Heart left ventricle (tissue), 16 donors: ENCODE measurements around the gene GATA2. TPM values are rescaled to one million over a fixed set of nuclear protein-coding genes. Genes with fewer than 3 reads are reported as not detected.

Experiments used
- ATAC-seq, 4 donors: fragments of 200-7000 bp; cut with Tn5 transposase; one replicate each; pipeline ENCODE4 v1.9.1; 2020 to 2022; ENCODE audit warnings: moderate library complexity in 4 of 4, mild to moderate bottlenecking in 3 of 4, moderate number of reproducible peaks in 1 of 4
- DNase-seq, 5 donors: peaks; one replicate each; pipeline ENCODE4 v3.0.0-alpha.2; 2020
- H3K27ac ChIP-seq, 12 donors: fragments of 200-600 bp; sonication (generic) in 4 of 12; one replicate each; pipeline versions ENCODE4 v1.5.0 to v1.8.0; 2016 to 2022; ENCODE audit warnings: mild to moderate bottlenecking in 2 of 12
- H3K27me3 ChIP-seq, 9 donors: fragments of 200-600 bp; sonication (generic) in 2 of 9; one replicate each; pipeline versions ENCODE4 v1.5.1 to v1.8.0; 2016 to 2022; ENCODE audit warnings: mild to moderate bottlenecking in 3 of 9
- H3K36me3 ChIP-seq, 9 donors: fragments of 200-600 bp; sonication (generic) in 2 of 9; one replicate each; pipeline versions ENCODE4 v1.5.0 to v1.8.0; 2018 to 2022; ENCODE audit warnings: mild to moderate bottlenecking in 2 of 9
- H3K4me1 ChIP-seq, 12 donors: fragments of 200-600 bp; sonication (generic) in 4 of 12; one replicate each; pipeline versions ENCODE4 v1.5.0 to v1.8.0; 2016 to 2022; ENCODE audit warnings: mild to moderate bottlenecking in 3 of 12
- H3K4me3 ChIP-seq, 12 donors: fragments of 200-600 bp; sonication (generic) in 4 of 12; one replicate each; pipeline versions ENCODE4 v1.5.0 to v1.8.0; 2017 to 2022; ENCODE audit warnings: mild to moderate bottlenecking in 9 of 12, moderate library complexity in 4 of 12
- H3K9me3 ChIP-seq, 12 donors: fragments of 200-600 bp; sonication (generic) in 4 of 12; one replicate each; pipeline versions ENCODE4 v1.5.0 to v1.8.0; 2016 to 2022; ENCODE audit warnings: mild to moderate bottlenecking in 1 of 12
- CTCF ChIP-seq, 12 donors: fragments of 200-600 bp; sonication (generic) in 4 of 12; IDR thresholded peaks; one replicate each; pipeline versions ENCODE4 v1.5.0 to v1.8.0; 2018 to 2022; ENCODE audit warnings: antibody characterized with exemption in 12 of 12, mild to moderate bottlenecking in 5 of 12
- POLR2A ChIP-seq, 2 donors: fragments of 450-650 bp; IDR thresholded peaks; one replicate each; pipeline ENCODE4 v1.6.1; 2017; ENCODE audit warnings: antibody characterized with exemption in 2 of 2, mild to moderate bottlenecking in 2 of 2, moderate library complexity in 2 of 2
- WGBS, 4 donors: extraction: QIAGEN DNeasy Blood & Tissue Kit in 2 of 4; methylation state at CpG; one replicate each; pipeline versions ENCODE4 v1.1.5 to v1.1.7; 2013 to 2018; 5-methylcytosine and 5-hydroxymethylcytosine counted together
- intact Hi-C, 10 donors: fragments of 100-400 bp; cut with DNase I; formaldehyde crosslinking; loops; one replicate each; pipeline versions ENCODE4 v1.11.1 to v1.14.2; 2022
- polyA plus RNA-seq, 2 donors: library from polyadenylated mRNA; stranded (reverse); fragments of 200-250 nt; gene quantifications; one replicate each; pipeline ENCODE4 v1.2.3, GENCODE V29; 2013
- total RNA-seq, 9 donors: library from RNA; depleted of rRNA in 2 of 9; stranded (reverse); fragments of >200 nt in 2 of 9; fragmentation: NEBNext Ultra II Directional in 3 of 9; extraction: Animal tissue kit (Norgen Biotek cat#: 25700) in 3 of 9; gene quantifications; one replicate each; pipeline versions ENCODE4 v1.1.0 to v1.2.4, GENCODE V29; 2016 to 2023
- donor health status: ischemic (EF 13 %, LVEDD 7.1; RV severe dilation, severe dysfunction).
- donor health status: healthy with polysubstance abuse.
- donor health status: DM: no; HTN: yes; CAD: no.
- donor health status: DM: no; HTN: no; CAD: no.
- donor health status: ischemic (EF 25% LVEDD 6.9; RV normal size, moderate dysfunction).
- donor health status: ischemic (EF 25% LVEDD 5.7; RV mildly dilated, moderate dysfunction).
- donor health status: healthy.
- donor health status: DM: yes; HTN: yes; CAD: no.
- donor health status: ischemic (EF 35%, LVEDD 5.7; RV mildly dilated, moderate dysfunction).
- donor health status: nonischemic (EF 11% LVEDD 7.7; RV severe dilation, severe dysfunction).
- donor health status: DM: yes; HTN: yes; CAD: no.
- donor health status: PGD.
- donor health status: ischemic (EF 29% LVEDD 5.4; RV normal size, mild dysfunction).
- donor health status: nonischemic (EF 23%, LVEDD 6.1; RV moderate dilation, normal function).

Gene GATA2
- total and polyA plus RNA-seq, 11 donors = 6.0 to 30.7 (median 12.8) TPM

DNA sequence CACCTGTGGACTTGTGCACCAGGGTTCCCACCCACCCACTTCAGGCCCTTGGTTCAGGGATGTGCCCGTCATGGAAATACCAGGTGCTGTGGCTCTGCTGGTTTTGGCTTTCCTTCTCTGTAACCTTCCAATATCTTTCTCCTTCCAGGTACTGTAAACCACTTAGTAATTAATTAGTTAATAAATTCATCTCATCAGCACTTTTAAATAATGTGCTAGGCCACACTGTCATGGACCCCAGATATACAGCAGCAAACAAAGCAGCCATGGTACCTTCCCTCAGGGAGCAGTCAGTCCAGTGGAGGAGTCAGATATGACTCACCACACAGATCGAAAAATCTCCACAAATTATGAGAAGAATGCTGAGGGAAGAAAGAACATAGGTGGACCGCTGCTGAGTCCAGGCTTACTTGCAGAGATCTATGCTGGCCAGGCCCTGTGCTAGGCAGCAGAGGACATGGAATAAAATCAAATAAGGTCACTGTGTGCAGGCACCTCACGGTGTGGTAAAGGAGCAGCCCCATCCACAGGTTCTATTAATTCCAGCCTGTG is 6.8 kb upstream of the GATA2 start:
- H3K27ac ChIP-seq = no peak overlapping the region
- H3K4me1 ChIP-seq = peaks cover 7 to 20% (median 10%) of the 10 kb centered on the region in 12 donors
- DNase-seq (no peak), ATAC-seq (no peak)
- intact Hi-C loops = loop anchor here (2.0 to 10.0 kb wide), 17 partner anchors 48 to 422 kb away; no protein-coding TSS in a partner anchor
- no peak for TF ChIP-seq CTCF (IDR thresholded peaks at IDR 0.05)
- no peak for TF ChIP-seq POLR2A (IDR thresholded peaks at IDR 0.05)
- H3K27me3 ChIP-seq = peaks cover 0 to 62% (median 16%) of the 10 kb centered on the region in 9 donors
- WGBS, 4 donors = 92 to 94% (median 93%) methylated on average over 4 of the region's 4 CpGs
- no peak overlapping the region for H3K4me3 ChIP-seq
- no peaks in the 10 kb centered on the region for H3K36me3 ChIP-seq
- H3K9me3 ChIP-seq = no peaks in the 10 kb centered on the region

GRCh38 chr3:128498901-128499530 is 6.0 kb upstream of the GATA2 start:
- no peak for ATAC-seq
- DNase-seq = no peak
- H3K27ac ChIP-seq = no peak overlapping the region
- H3K4me3 ChIP-seq = no peak overlapping the region
- H3K4me1 ChIP-seq = peaks cover 7 to 20% (median 10%) of the 10 kb centered on the region in 12 donors
- intact Hi-C loops = loop anchor here (1.0 to 10.0 kb wide), 16 partner anchors 72 to 422 kb away; no protein-coding TSS in a partner anchor
- H3K27me3 ChIP-seq = peaks cover 0 to 65% (median 16%) of the 10 kb centered on the region in 9 donors
- WGBS, 4 donors = 77 to 90% (median 84%) methylated on average over 15 of the region's 15 CpGs
- TF ChIP-seq CTCF (IDR thresholded peaks at IDR 0.05) (no peak), POLR2A (IDR thresholded peaks at IDR 0.05) (no peak)
- H3K36me3 ChIP-seq = no peaks in the 10 kb centered on the region
- no peaks in the 10 kb centered on the region for H3K9me3 ChIP-seq

DNA sequence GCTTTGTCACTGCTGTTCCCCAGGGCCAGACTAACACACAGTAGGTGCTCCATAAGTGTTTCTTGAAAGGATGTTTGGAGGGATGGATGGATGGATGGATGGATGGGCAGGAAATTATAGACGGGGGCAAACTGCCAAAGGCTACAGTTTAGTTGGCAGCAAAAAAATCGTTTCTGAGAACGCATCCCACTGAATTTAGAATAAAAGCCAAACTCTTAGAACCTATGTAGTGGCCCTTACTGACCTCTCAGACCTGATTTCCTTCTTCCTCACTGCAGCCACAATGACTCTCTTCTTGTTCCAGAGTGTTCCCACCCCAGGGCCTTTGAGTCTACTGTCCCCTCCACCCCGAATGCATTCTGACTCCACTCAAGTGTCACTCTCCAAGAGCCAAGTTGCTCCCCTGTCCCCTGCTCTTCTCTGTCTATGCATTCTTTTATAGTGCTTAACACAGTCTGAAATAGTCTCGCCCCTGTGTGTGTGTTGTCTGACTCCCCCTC is 5.2 kb upstream of the GATA2 start:
- WGBS, 4 donors = 35 to 39% (median 37%) methylated on average over 5 of the region's 5 CpGs
- no peaks in the 10 kb centered on the region for H3K36me3 ChIP-seq
- ATAC-seq = no peak
- H3K27ac ChIP-seq = peak overlapping the region in 2 of 12 donors; percentile 0 to 29
- intact Hi-C loops = loop anchor here (1.0 to 10.0 kb wide), 16 partner anchors 71 to 421 kb away; no protein-coding TSS in a partner anchor
- H3K4me3 ChIP-seq = peak overlapping the region in 9 of 12 donors; percentile 48 to 66 (median 59)
- no peak for DNase-seq
- peaks cover 0 to 72% (median 22%) of the 10 kb centered on the region in 9 donors for H3K27me3 ChIP-seq
- peaks cover 7 to 23% (median 12%) of the 10 kb centered on the region in 12 donors for H3K4me1 ChIP-seq
- no peaks in the 10 kb centered on the region for H3K9me3 ChIP-seq
- TF ChIP-seq CTCF (IDR thresholded peaks at IDR 0.05) = no peak
- TF ChIP-seq POLR2A (IDR thresholded peaks at IDR 0.05) = no peak
